ENCODE data around the gene FRMD4A. TPM values are rescaled to one million over a fixed set of nuclear protein-coding genes. Genes with fewer than 3 reads are reported as not detected.

FRMD4A gene
- total RNA-seq, 2 donors from 2014 or later, result 22.3 to 22.4 TPM

DNA sequence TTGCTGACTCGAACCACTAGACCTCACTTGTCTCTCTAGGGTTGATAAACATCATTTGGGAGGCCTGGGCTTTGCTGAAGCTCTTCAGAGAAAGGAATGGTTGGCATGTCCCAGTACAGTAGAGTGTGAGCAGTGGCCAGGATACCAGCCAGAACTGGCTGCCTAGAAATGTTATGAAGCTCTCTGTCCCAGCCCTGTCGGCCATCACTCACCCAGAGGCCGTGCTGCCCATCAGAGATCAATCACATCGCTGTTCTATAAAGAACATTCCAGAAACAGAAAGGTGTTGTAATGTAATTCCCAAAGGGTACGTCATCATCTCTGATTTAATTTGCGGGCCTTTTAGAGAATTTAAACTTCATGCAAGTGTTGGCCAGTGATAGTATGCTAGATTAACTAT is 632.5 kb downstream of the FRMD4A start:
- Histone ChIP-seq H3K4me3 (ENCODE audit: low read length) (no peak overlapping the region), H3K36me3 (ENCODE audit: control insufficient read depth, insufficient read depth, low read length) (peaks cover 29% of the 10 kb centered on the region), H3K9me3 (ENCODE audit: control insufficient read depth, low read length) (no peaks in the 10 kb centered on the region), H3K27ac (ENCODE audit: low read depth, low read length) (no peak overlapping the region), H3K4me1 (ENCODE audit: control insufficient read depth, insufficient read depth, low read length) (no peaks in the 10 kb centered on the region), H3K27me3 (ENCODE audit: control insufficient read depth, insufficient read depth, low read length, poor library complexity, severe bottlenecking) (no peaks in the 10 kb centered on the region), H3K9ac (ENCODE audit: extremely low read depth, low read length, poor library complexity, severe bottlenecking) (no peak overlapping the region)
- TF ChIP-seq, protein P1, sequence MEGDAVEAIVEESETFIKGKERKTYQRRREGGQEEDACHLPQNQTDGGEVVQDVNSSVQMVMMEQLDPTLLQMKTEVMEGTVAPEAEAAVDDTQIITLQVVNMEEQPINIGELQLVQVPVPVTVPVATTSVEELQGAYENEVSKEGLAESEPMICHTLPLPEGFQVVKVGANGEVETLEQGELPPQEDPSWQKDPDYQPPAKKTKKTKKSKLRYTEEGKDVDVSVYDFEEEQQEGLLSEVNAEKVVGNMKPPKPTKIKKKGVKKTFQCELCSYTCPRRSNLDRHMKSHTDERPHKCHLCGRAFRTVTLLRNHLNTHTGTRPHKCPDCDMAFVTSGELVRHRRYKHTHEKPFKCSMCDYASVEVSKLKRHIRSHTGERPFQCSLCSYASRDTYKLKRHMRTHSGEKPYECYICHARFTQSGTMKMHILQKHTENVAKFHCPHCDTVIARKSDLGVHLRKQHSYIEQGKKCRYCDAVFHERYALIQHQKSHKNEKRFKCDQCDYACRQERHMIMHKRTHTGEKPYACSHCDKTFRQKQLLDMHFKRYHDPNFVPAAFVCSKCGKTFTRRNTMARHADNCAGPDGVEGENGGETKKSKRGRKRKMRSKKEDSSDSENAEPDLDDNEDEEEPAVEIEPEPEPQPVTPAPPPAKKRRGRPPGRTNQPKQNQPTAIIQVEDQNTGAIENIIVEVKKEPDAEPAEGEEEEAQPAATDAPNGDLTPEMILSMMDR (conservative IDR thresholded peaks at IDR 0.05), result no peak
- no peaks in the 10 kb centered on the region for H3K9me3 Mint-ChIP-seq
- WGBS, 2 experiments (ENCODE audit: insufficient coverage in 1 of 2, insufficient read length in 1 of 2), result 94% methylated on average over 5 to 6 of the region's 6 CpGs
- H3K36me3 Mint-ChIP-seq (ENCODE audit: low read depth), result peaks cover 68% of the 10 kb centered on the region
- DNase-seq, result no peak
- H3K4me1 Mint-ChIP-seq, result peaks cover 17% of the 10 kb centered on the region
- H3K27me3 Mint-ChIP-seq (ENCODE audit: insufficient read depth), result no peaks in the 10 kb centered on the region
- no peak overlapping the region for H3K27ac Mint-ChIP-seq
- no peak overlapping the region for H3K4me3 Mint-ChIP-seq

DNA sequence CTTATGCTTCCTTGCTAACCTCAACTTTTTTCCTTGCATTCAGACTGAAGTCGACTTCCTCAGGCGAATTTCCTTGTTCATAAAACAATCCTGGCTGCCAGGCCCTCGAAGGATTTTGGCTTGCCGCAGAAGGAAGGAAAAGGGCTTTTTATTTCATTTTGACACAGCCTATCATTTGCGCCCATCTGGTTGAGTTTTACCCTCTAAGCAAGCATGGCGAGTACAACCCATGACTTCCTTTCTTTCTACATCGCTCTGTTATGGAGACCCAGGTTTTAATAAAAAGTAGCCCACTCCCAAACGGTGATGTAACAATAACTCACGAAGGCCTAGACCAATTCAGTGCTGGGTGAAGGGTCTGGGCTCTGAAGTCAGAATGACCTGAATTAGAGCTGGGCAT is 634.7 kb downstream of the FRMD4A start:
- no peak overlapping the region for H3K4me3 Mint-ChIP-seq
- peaks cover 76% of the 10 kb centered on the region for H3K36me3 Mint-ChIP-seq (ENCODE audit: low read depth)
- TF ChIP-seq, protein P1 (conservative IDR thresholded peaks at IDR 0.05), result no peak
- H3K27ac ChIP-seq (ENCODE audit: low read depth, low read length), result no peak overlapping the region
- H3K36me3 ChIP-seq (ENCODE audit: control insufficient read depth, insufficient read depth, low read length), result peaks cover 37% of the 10 kb centered on the region
- no peaks in the 10 kb centered on the region for H3K27me3 ChIP-seq (ENCODE audit: control insufficient read depth, insufficient read depth, low read length, poor library complexity, severe bottlenecking)
- H3K4me1 Mint-ChIP-seq, result peaks cover 19% of the 10 kb centered on the region
- H3K9me3 Mint-ChIP-seq, result no peaks in the 10 kb centered on the region
- H3K9ac ChIP-seq (ENCODE audit: extremely low read depth, low read length, poor library complexity, severe bottlenecking), result no peak overlapping the region
- no peak overlapping the region for H3K4me3 ChIP-seq (ENCODE audit: low read length)
- no peaks in the 10 kb centered on the region for H3K27me3 Mint-ChIP-seq (ENCODE audit: insufficient read depth)
- no peak for DNase-seq
- 94 to 97% methylated on average over 9 of the region's 9 CpGs for WGBS, 2 experiments (ENCODE audit: insufficient coverage in 1 of 2, insufficient read length in 1 of 2)
- H3K4me1 ChIP-seq (ENCODE audit: control insufficient read depth, insufficient read depth, low read length), result peaks cover 6% of the 10 kb centered on the region
- no peak overlapping the region for H3K27ac Mint-ChIP-seq
- no peaks in the 10 kb centered on the region for H3K9me3 ChIP-seq (ENCODE audit: control insufficient read depth, low read length)

DNA sequence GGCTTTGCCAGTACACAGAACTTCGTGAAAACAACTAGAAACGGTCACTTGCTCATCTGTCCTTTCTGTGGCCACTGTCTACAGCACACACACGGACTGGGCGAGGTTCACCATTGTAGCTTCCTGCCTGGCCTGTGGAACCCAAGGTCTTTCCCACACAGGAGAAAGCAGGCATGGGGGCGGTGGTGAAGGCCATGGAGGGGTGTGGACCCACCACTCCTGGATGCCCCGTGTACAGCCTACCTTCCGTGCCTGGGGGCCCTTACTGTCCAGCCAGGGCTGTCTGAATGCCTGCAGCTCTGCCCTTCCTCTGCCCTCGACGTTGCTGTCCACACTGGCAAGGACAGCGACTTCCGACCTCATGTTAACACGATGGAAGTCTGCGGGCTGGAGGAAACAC is 635.1 kb downstream of the FRMD4A start:
- peaks cover 8% of the 10 kb centered on the region for H3K4me1 ChIP-seq (ENCODE audit: control insufficient read depth, insufficient read depth, low read length)
- no peak overlapping the region for H3K4me3 ChIP-seq (ENCODE audit: low read length)
- TF ChIP-seq, protein P1 (conservative IDR thresholded peaks at IDR 0.05), result no peak
- no peak overlapping the region for H3K9ac ChIP-seq (ENCODE audit: extremely low read depth, low read length, poor library complexity, severe bottlenecking)
- no peak overlapping the region for H3K27ac ChIP-seq (ENCODE audit: low read depth, low read length)
- peaks cover 24% of the 10 kb centered on the region for H3K4me1 Mint-ChIP-seq
- DNase-seq, result no peak
- H3K4me3 Mint-ChIP-seq, result no peak overlapping the region
- H3K9me3 ChIP-seq (ENCODE audit: control insufficient read depth, low read length), result no peaks in the 10 kb centered on the region
- no peak overlapping the region for H3K27ac Mint-ChIP-seq
- peaks cover 37% of the 10 kb centered on the region for H3K36me3 ChIP-seq (ENCODE audit: control insufficient read depth, insufficient read depth, low read length)
- no peaks in the 10 kb centered on the region for H3K27me3 ChIP-seq (ENCODE audit: control insufficient read depth, insufficient read depth, low read length, poor library complexity, severe bottlenecking)
- H3K36me3 Mint-ChIP-seq (ENCODE audit: low read depth), result peaks cover 73% of the 10 kb centered on the region
- H3K9me3 Mint-ChIP-seq, result no peaks in the 10 kb centered on the region
- 82 to 88% methylated on average over 12 to 13 of the region's 13 CpGs for WGBS, 2 experiments (ENCODE audit: insufficient coverage in 1 of 2, insufficient read length in 1 of 2)
- H3K27me3 Mint-ChIP-seq (ENCODE audit: insufficient read depth), result no peaks in the 10 kb centered on the region

Measured in endodermal cell (in vitro differentiated cells).